Epithelial cell of proximal tubule (primary cell): Measurements from ENCODE around the gene GLA. TPM values are rescaled to one million over a fixed set of nuclear protein-coding genes. Genes with fewer than 3 reads are reported as not detected.
A peak's percentile ranks its signal among the peaks of the same experiment; 100 is the strongest.

ENCODE experiments used
- DNase-seq: peaks from one replicate; pipeline ENCODE4 v3.0.0-alpha.2; 2011; ENCODE audit warnings: low read depth
- H3K4me3 ChIP-seq: 2 replicates; pipeline ENCODE4 v1.5.1; 2011; ENCODE audit warnings: low read depth, mild to moderate bottlenecking, low read length
- CTCF ChIP-seq: conservative IDR thresholded peaks from 2 replicates; pipeline ENCODE4 v1.5.1; 2012; ENCODE audit warnings: low read depth, mild to moderate bottlenecking, low read length
- total RNA-seq: library from RNA; depleted of rRNA; stranded (reverse); fragments of >200 nt; gene quantifications from 2 replicates; pipeline ENCODE4 v1.2.3, GENCODE V29; 2015

The GLA gene
- total RNA-seq, 1 donor from 2014 or later = 53.3 TPM

DNA sequence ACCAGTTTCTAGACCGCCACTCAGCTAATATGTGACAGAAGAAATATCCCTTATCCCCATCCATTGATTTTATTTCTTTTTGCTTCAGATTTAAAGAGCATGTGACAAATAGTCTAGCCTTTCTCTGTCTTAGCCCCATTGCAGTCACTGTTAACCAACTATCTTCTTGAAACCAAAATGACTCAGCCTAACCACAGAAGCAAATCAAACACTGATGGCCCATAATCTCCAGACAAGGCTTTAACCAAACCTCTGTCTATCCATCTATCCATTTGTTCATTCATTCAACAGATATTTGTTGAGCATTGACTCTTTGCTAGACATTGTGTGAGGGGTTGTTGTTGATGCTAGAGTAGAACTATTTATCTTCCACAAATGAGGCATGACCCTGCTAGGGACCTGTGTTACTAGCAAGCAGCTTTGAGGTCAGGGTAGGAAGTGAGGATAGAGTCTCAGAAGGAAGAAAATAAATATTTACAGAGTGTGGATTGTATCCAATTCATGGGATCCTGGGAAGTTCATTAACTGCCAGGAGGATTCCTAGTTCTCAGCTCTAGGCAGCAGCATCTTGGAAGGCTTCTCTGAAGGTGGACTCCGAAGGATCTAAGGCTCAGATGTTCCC lies 22.8 kb upstream of the GLA start:
- no peak overlapping the region for H3K4me3 ChIP-seq
- TF ChIP-seq CTCF = no peak
- no peak for DNase-seq

DNA sequence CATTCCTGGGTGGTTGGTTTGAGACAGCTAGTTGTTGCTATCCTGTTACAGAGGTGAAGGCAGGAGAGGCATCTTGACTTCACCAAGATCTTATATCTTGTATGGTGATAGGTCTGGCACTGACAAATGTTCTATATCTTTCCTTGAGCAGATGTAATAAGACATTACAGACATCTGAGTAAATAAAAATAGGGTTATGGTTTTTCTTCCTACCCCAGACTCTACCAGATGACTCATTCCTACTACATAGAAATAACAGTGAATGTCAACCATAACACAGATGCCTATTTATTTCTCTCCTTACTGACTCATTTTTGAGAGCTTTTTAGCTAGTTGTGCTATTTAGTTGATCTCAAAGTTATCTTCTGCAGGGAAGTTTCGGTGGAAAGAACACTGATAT lies 22.2 kb upstream of the GLA start:
- DNase-seq = no peak
- no peak for TF ChIP-seq CTCF

GRCh38 chrX:101427954-101428353 lies 20.2 kb upstream of the GLA start:
- no peak for TF ChIP-seq CTCF
- H3K4me3 ChIP-seq = no peak overlapping the region
- no peak for DNase-seq

More for the DNA sequence above, 22.2 kb upstream of the GLA start:
- no peak overlapping the region for H3K4me3 ChIP-seq

DNA sequence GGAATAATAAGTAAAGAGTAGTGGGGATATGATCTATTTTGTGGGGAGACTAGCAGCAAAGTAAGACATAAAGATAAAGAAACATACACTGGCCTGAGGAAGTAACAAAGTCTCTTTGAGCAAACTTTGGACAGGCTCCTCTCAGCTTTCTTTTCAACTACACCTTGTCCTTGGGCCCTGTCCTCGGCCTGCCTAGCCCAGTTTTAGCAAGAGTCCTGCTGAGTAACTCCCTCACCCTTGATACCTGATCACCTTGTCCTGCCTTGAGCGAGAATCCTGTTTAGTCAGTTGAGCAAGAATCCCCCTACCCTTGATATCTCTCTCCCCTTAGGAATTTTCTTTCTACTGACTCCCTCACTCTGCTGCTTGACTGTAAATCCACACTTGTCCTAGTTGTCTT lies 11.8 kb upstream of the GLA start:
- no peak for TF ChIP-seq CTCF
- H3K4me3 ChIP-seq = no peak overlapping the region
- DNase-seq = no peak

GRCh38 chrX:101417981-101418841 lies 10.5 kb upstream of the GLA start:
- peak overlapping the region; percentile 62 for H3K4me3 ChIP-seq
- no peak for TF ChIP-seq CTCF
- no peak for DNase-seq

DNA sequence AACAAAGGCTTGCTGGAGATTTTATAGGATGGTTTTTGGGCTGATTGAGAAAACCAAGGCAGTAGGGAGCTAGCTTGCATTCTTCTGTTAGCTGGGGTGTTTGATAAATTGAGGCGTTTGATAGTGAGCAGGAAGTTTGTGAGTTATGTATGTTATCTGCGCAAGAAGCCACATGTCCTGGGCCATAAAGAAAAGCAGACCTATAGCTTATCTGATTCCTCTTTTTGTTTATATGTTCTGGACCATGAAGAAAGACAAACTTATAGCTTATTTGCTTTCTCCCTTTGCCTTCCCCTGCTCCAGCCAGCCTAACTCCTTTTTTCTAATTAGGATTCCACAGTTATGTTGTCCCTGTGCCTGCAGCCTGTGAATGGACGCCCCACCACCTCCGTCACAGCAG lies 9.5 kb upstream of the GLA start:
- no peak overlapping the region for H3K4me3 ChIP-seq
- no peak for TF ChIP-seq CTCF
- no peak for DNase-seq
